Neural cell (in vitro differentiated cells): ENCODE measurements around the gene LNPEP. TPM values are rescaled to one million over a fixed set of nuclear protein-coding genes. Genes with fewer than 3 reads are reported as not detected.

Source experiments
- H2AFZ ChIP-seq: fragments of 200-600, 300-800 bp; sonication (generic), shearing (Covaris generic); 2 replicates; pipeline ENCODE4 v1.6.0; 2014; ENCODE audit warnings: low read depth, mild to moderate bottlenecking, antibody characterized with exemption, low read length, moderate library complexity
- H3F3A ChIP-seq: fragments of 200-600 bp; shearing (Covaris generic); 2 replicates; pipeline ENCODE4 v1.6.1; 2016; ENCODE audit warnings: mild to moderate bottlenecking, moderate library complexity, mixed read lengths, antibody characterized with exemption, low read length; ENCODE audit not compliant: insufficient read depth, poor library complexity, severe bottlenecking
- H3K27ac ChIP-seq: fragments of 200-600, 300-800 bp; sonication (generic), shearing (Covaris generic); 2 replicates; pipeline ENCODE4 v1.5.1; 2014; ENCODE audit warnings: mild to moderate bottlenecking, low read length, moderate library complexity
- H3K27me3 ChIP-seq: fragments of 300-800, 200-600 bp; sonication (generic), shearing (Covaris generic); 2 replicates; pipeline ENCODE4 v1.6.0; 2014; ENCODE audit warnings: mild to moderate bottlenecking, low read depth, low read length, moderate library complexity; ENCODE audit not compliant: insufficient read depth
- H3K36me3 ChIP-seq: fragments of 300-800, 200-600 bp; sonication (generic), shearing (Covaris generic); 2 replicates; pipeline ENCODE4 v1.5.1; 2014; ENCODE audit warnings: mild to moderate bottlenecking, antibody characterized with exemption, low read length, moderate library complexity; ENCODE audit not compliant: insufficient read depth
- H3K4me2 ChIP-seq: fragments of 300-800, 200-600 bp; sonication (generic), shearing (Covaris generic); 2 replicates; pipeline ENCODE4 v1.6.0; 2014; ENCODE audit warnings: mild to moderate bottlenecking, low read length
- H3K4me3 ChIP-seq: fragments of 300-800, 200-600 bp; sonication (generic), shearing (Covaris generic); 2 replicates; pipeline ENCODE4 v1.5.1; 2014; ENCODE audit warnings: mild to moderate bottlenecking, low read length, moderate library complexity
- H3K79me2 ChIP-seq: fragments of 200-600 bp; shearing (Covaris generic); replicated peaks from 2 replicates; pipeline ENCODE4 v1.6.0; 2014; ENCODE audit warnings: mild to moderate bottlenecking, low read length, moderate library complexity; ENCODE audit not compliant: insufficient read depth
- H3K9ac ChIP-seq: fragments of 300-800, 200-600 bp; sonication (generic), shearing (Covaris generic); 2 replicates; pipeline ENCODE4 v1.6.1; 2016; ENCODE audit warnings: mild to moderate bottlenecking, low read length, mixed read lengths
- H3K9me2 ChIP-seq: fragments of 200-600 bp; shearing (Covaris generic); 2 replicates; pipeline ENCODE4 v1.6.1; 2016; ENCODE audit warnings: mild to moderate bottlenecking, low read length, mixed read lengths; ENCODE audit not compliant: insufficient read depth
- H3K9me3 ChIP-seq: fragments of 200-600, 300-800 bp; sonication (generic), shearing (Covaris generic); 2 replicates; pipeline ENCODE4 v1.6.1; 2016; ENCODE audit warnings: mild to moderate bottlenecking, mixed run types, low read length, moderate library complexity, mixed read lengths
- H4K20me1 ChIP-seq: fragments of 200-600 bp; shearing (Covaris generic); 2 replicates; pipeline ENCODE4 v1.6.1; 2016; ENCODE audit warnings: mild to moderate bottlenecking, mixed run types; ENCODE audit not compliant: insufficient read depth
- CTCF ChIP-seq: fragments of 450-650 bp; IDR thresholded peaks from 2 replicates; pipeline ENCODE4 v1.5.1; 2014; ENCODE audit warnings: antibody characterized with exemption, mild to moderate bottlenecking, moderate library complexity; ENCODE audit not compliant: poor library complexity, severe bottlenecking
- EP300 ChIP-seq: fragments of 450-650 bp; conservative IDR thresholded peaks from 2 replicates; pipeline ENCODE4 v1.6.1; 2014; ENCODE audit warnings: antibody characterized with exemption, mild to moderate bottlenecking, moderate library complexity; ENCODE audit not compliant: poor library complexity, severe bottlenecking
- EZH2 ChIP-seq: fragments of 200-600, 300-800 bp; shearing (Covaris generic), sonication (generic); IDR thresholded peaks from 2 replicates; pipeline ENCODE4 v1.6.1; 2014; ENCODE audit warnings: antibody characterized with exemption, low read length, borderline replicate concordance, mild to moderate bottlenecking; ENCODE audit not compliant: insufficient read depth, poor library complexity, severe bottlenecking
- MXI1 ChIP-seq: fragments of 450-650 bp; conservative IDR thresholded peaks from 2 replicates; pipeline ENCODE4 v1.6.1; 2014; ENCODE audit warnings: antibody characterized with exemption, mild to moderate bottlenecking; ENCODE audit not compliant: poor library complexity, severe bottlenecking
- POLR2AphosphoS5 ChIP-seq: IDR thresholded peaks from 2 replicates; pipeline ENCODE4 v1.6.1; 2012
- RAD21 ChIP-seq: fragments of 450-650 bp; conservative IDR thresholded peaks from 2 replicates; pipeline ENCODE4 v1.6.1; 2014; ENCODE audit warnings: antibody characterized with exemption, mild to moderate bottlenecking, moderate library complexity
- SMC3 ChIP-seq: fragments of 450-650 bp; conservative IDR thresholded peaks from 2 replicates; pipeline ENCODE4 v1.6.1; 2014; ENCODE audit warnings: antibody characterized with exemption, mild to moderate bottlenecking, moderate library complexity; ENCODE audit not compliant: poor library complexity
- TAF1 ChIP-seq: IDR thresholded peaks from 2 replicates; pipeline ENCODE4 v1.6.1; 2012; ENCODE audit warnings: low read depth
- polyA plus RNA-seq: library from polyadenylated mRNA; depleted of rRNA; stranded (reverse); fragments of >200 nt; gene quantifications from 2 replicates; pipeline ENCODE4 v1.2.3, GENCODE V29; 2014
- TF ChIP-seq, protein P1 (sequence below): IDR thresholded peaks from 2 replicates; pipeline ENCODE4 v1.6.1; 2012; ENCODE audit warnings: borderline replicate concordance

The LNPEP gene
- polyA plus RNA-seq, 1 donor from 2014 or later: 25.6 TPM

- TF ChIP-seq, protein P1, sequence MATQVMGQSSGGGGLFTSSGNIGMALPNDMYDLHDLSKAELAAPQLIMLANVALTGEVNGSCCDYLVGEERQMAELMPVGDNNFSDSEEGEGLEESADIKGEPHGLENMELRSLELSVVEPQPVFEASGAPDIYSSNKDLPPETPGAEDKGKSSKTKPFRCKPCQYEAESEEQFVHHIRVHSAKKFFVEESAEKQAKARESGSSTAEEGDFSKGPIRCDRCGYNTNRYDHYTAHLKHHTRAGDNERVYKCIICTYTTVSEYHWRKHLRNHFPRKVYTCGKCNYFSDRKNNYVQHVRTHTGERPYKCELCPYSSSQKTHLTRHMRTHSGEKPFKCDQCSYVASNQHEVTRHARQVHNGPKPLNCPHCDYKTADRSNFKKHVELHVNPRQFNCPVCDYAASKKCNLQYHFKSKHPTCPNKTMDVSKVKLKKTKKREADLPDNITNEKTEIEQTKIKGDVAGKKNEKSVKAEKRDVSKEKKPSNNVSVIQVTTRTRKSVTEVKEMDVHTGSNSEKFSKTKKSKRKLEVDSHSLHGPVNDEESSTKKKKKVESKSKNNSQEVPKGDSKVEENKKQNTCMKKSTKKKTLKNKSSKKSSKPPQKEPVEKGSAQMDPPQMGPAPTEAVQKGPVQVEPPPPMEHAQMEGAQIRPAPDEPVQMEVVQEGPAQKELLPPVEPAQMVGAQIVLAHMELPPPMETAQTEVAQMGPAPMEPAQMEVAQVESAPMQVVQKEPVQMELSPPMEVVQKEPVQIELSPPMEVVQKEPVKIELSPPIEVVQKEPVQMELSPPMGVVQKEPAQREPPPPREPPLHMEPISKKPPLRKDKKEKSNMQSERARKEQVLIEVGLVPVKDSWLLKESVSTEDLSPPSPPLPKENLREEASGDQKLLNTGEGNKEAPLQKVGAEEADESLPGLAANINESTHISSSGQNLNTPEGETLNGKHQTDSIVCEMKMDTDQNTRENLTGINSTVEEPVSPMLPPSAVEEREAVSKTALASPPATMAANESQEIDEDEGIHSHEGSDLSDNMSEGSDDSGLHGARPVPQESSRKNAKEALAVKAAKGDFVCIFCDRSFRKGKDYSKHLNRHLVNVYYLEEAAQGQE: no peak
- TF ChIP-seq EZH2: no peak
- TF ChIP-seq MXI1: no peak
- no peak for TF ChIP-seq POLR2AphosphoS5
- TF ChIP-seq CTCF: no peak
- no peak for TF ChIP-seq EP300
- no peak for TF ChIP-seq SMC3
- TF ChIP-seq RAD21: no peak
- TF ChIP-seq TAF1: no peak
- no peak overlapping the region for H3K9ac ChIP-seq
Observed at GRCh38 chr5:97076098-97076497, 140.2 kb downstream of the LNPEP start.

DNA sequence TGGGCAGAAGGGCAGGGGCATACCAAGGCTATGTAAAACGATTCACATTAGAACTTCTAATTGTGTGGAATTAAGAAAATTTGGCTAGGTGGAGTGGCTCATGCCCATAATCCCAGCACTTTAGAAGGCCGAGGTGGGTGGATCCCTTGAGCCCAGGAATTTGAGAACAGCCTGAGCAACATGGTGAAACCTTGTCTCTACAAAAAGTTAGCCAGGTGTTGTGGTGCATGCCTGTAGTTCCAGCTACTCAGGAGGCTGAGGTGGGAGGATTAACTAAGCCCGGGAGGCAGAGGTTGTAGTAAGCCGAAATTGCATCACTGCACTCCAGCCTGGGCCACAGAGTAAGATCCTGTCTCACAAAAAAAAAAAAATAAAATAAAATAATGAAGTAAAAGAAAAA, 141.4 kb downstream of the LNPEP start:
- Histone ChIP-seq H3K4me2 (no peak overlapping the region), H3K9me2 (no peaks in the 10 kb centered on the region), H3K4me3 (no peak overlapping the region), H3F3A (no peaks in the 10 kb centered on the region), H3K9ac (no peak overlapping the region), H3K27ac (no peak overlapping the region), H3K36me3 (no peaks in the 10 kb centered on the region), H4K20me1 (no peaks in the 10 kb centered on the region), H3K9me3 (no peaks in the 10 kb centered on the region), H2AFZ (no peak overlapping the region), H3K79me2 (no peaks in the 10 kb centered on the region), H3K27me3 (no peaks in the 10 kb centered on the region)
- TF ChIP-seq SMC3 (no peak), EZH2 (no peak), TAF1 (no peak), EP300 (no peak), CTCF (no peak), POLR2AphosphoS5 (no peak), RAD21 (no peak), MXI1 (no peak)
- TF ChIP-seq, protein P1: no peak

More at GRCh38 chr5:97076098-97076497, 140.2 kb downstream of the LNPEP start:
- Histone ChIP-seq H3K27ac (no peak overlapping the region), H3K79me2 (no peaks in the 10 kb centered on the region), H3K36me3 (no peaks in the 10 kb centered on the region), H3K9me3 (no peaks in the 10 kb centered on the region), H3K4me3 (no peak overlapping the region), H4K20me1 (no peaks in the 10 kb centered on the region), H3K27me3 (no peaks in the 10 kb centered on the region), H2AFZ (no peak overlapping the region), H3K9me2 (no peaks in the 10 kb centered on the region), H3F3A (no peaks in the 10 kb centered on the region), H3K4me2 (no peak overlapping the region)
